HepG2 (cell line): ENCODE results near the gene BRPF1. TPM values are rescaled to one million over a fixed set of nuclear protein-coding genes. Genes with fewer than 3 reads are reported as not detected.

Experiments
- CHD2 ChIP-seq: IDR thresholded peaks from 2 replicates; pipeline ENCODE4 v1.6.1; 2011; ENCODE audit warnings: low read depth, low read length, improper control_type of control experiment
- GTF2F1 ChIP-seq: fragments of 150-350 bp; IDR thresholded peaks from 2 replicates; pipeline ENCODE4 v1.6.1; 2014; ENCODE audit warnings: low read length
- HIVEP1 ChIP-seq: sonication (generic); formaldehyde crosslinking; IDR thresholded peaks from 2 replicates; pipeline ENCODE4 v1.4.0; 2020; ENCODE audit warnings: mild to moderate bottlenecking, missing genetic modification reagents
- KLF13 ChIP-seq: sonication (generic); formaldehyde crosslinking; IDR thresholded peaks from 2 replicates; pipeline ENCODE4 v1.4.0; 2020; ENCODE audit warnings: mild to moderate bottlenecking, missing genetic modification reagents
- MXD4 ChIP-seq: IDR thresholded peaks from 2 replicates; pipeline ENCODE4 v1.6.1; 2016; ENCODE audit warnings: mild to moderate bottlenecking, missing biosample characterization, missing genetic modification reagents
- NKX3-1 ChIP-seq: sonication (generic); formaldehyde crosslinking; IDR thresholded peaks from 2 replicates; pipeline ENCODE4 v1.5.0; 2020; ENCODE audit warnings: missing genetic modification reagents
- NR2F2 ChIP-seq: IDR thresholded peaks from 2 replicates; pipeline ENCODE4 v1.6.1; 2012; ENCODE audit warnings: low read depth, inconsistent platforms, borderline replicate concordance
- SIX1 ChIP-seq: sonication (generic); formaldehyde crosslinking; IDR thresholded peaks from 2 replicates; pipeline ENCODE4 v1.4.0; 2020; ENCODE audit warnings: missing genetic modification reagents, borderline replicate concordance
- ZGPAT ChIP-seq: IDR thresholded peaks from 2 replicates; pipeline ENCODE4 v1.6.1; 2016; ENCODE audit warnings: mild to moderate bottlenecking
- ZHX2 ChIP-seq, 2 experiments: sonication (generic) in 1 of 2; formaldehyde crosslinking in 1 of 2; IDR thresholded peaks; 2 replicates each; pipeline versions ENCODE4 v1.6.1 to v1.9.0; 2014 to 2022; ENCODE audit warnings: antibody characterized with exemption in 1 of 2, borderline replicate concordance in 1 of 2, inconsistent platforms in 1 of 2, low read depth in 1 of 2, missing genetic modification reagents in 1 of 2
- ZNF142 ChIP-seq: sonication (generic); formaldehyde crosslinking; IDR thresholded peaks from 2 replicates; pipeline ENCODE4 v1.4.0; 2020; ENCODE audit warnings: missing genetic modification reagents
- ZNF770 ChIP-seq: sonication (generic); formaldehyde crosslinking; IDR thresholded peaks from 2 replicates; pipeline ENCODE4 v1.5.0; 2020; ENCODE audit warnings: mild to moderate bottlenecking, missing genetic modification reagents
- polyA plus RNA-seq, 8 experiments: library from polyadenylated mRNA; depleted of rRNA in 3 of 8; stranded (reverse) in 7 of 8; unstranded in 1 of 8; fragments of >200 nt; fragmentation: Illumina TruSeq in 4 of 8; extraction: Trizol in 4 of 8; gene quantifications; 2 replicates each; pipeline versions ENCODE4 v1.2.1 to v1.2.3, GENCODE V29; 2011 to 2016; ENCODE audit warnings: low read depth in 4 of 8, missing spikeins in 1 of 8, mixed read lengths in 1 of 8; ENCODE audit not compliant: insufficient read depth in 1 of 8
- total RNA-seq, 5 experiments: library from RNA; depleted of rRNA; stranded (reverse); fragments of >200 nt; fragmentation: Illumina TruSeq; extraction: Trizol; gene quantifications; 2 replicates each; pipeline ENCODE4 v1.2.3, GENCODE V29; 2016; ENCODE audit warnings: low read depth in 1 of 5

BRPF1 gene
- total and polyA plus RNA-seq, 2 of the 13 experiments (the other 11 are each of a cell fraction or from before 2014, with no cell fraction given): 7.3 to 10.0 TPM

GRCh38 chr3:9749645-9750555 lies 18.4 kb downstream of the BRPF1 start, which contains the start of gene OGG1 (continued):
- TF ChIP-seq CHD2 (no peak), ZNF770 (CRISPR knock-in tag) (peak; percentile 91), KLF13 (peak; percentile 75; the same call in 1 of the 2 replicates), GTF2F1 (no peak), NKX3-1 (CRISPR knock-in tag) (no peak), NR2F2 (no peak; the same call in 1 of the 2 replicates), MXD4 (CRISPR knock-in tag) (no peak; the same call in 1 of the 2 replicates), ZNF142 (CRISPR knock-in tag) (no peak; the same call in none of the 2 replicates), ZHX2 (IDR thresholded peaks at IDR 0.05; ENCODE audit: low read depth) (no peak), ZHX2 (CRISPR knock-in tag; IDR thresholded peaks at IDR 0.05; ENCODE audit: borderline replicate concordance) (no peak), ZGPAT (CRISPR knock-in tag) (peak; percentile 64; the same call in 1 of the 2 replicates), SIX1 (CRISPR knock-in tag) (no peak), HIVEP1 (CRISPR knock-in tag) (0 out of 2 replicates have a peak, but pooled peaks have one; percentile 37)
